Measurements from ENCODE around the gene COL6A2. TPM values are rescaled to one million over a fixed set of nuclear protein-coding genes. Genes with fewer than 3 reads are reported as not detected.

The COL6A2 gene
- total RNA-seq, 1 donor from 2014 or later = 114 TPM

GRCh38 chr21:46178961-46179360, 81.0 kb downstream of the COL6A2 start:
- DNase-seq (ENCODE audit: extremely low spot score, unreplicated experiment) = no peak
- H3K27ac Mint-ChIP-seq = no peak overlapping the region
- no peaks in the 10 kb centered on the region for H3K4me1 Mint-ChIP-seq (ENCODE audit: unreplicated experiment)
- no peak overlapping the region for H3K4me3 Mint-ChIP-seq
- peaks cover 18% of the 10 kb centered on the region for H3K36me3 Mint-ChIP-seq
- peaks cover 10% of the 10 kb centered on the region for H3K9me3 Mint-ChIP-seq
- no peaks in the 10 kb centered on the region for H3K27me3 Mint-ChIP-seq
- no peak for TF ChIP-seq CTCF (conservative IDR thresholded peaks at IDR 0.05)

Other genes starting within 250 kb of the COL6A2 start
- gene COL6A1, start 116.3 kb upstream of the COL6A2 start, total RNA-seq (ENCODE audit: low replicate concordance) = 78.4 and 167 TPM in 2 replicates
- 26.9 and 45.0 TPM in 2 replicates for gene FTCD, start 57.5 kb downstream of the COL6A2 start, total RNA-seq (ENCODE audit: low replicate concordance)
- gene SPATC1L, start 86.3 kb downstream of the COL6A2 start, total RNA-seq (ENCODE audit: low replicate concordance) = 18.5 and 24.7 TPM in 2 replicates
- gene LSS, start 130.7 kb downstream of the COL6A2 start, total RNA-seq (ENCODE audit: low replicate concordance) = 60.7 and 70.2 TPM in 2 replicates
- gene MCM3AP, start 187.5 kb downstream of the COL6A2 start, total RNA-seq (ENCODE audit: low replicate concordance) = 89.9 and 120 TPM in 2 replicates
- 17.9 and 20.0 TPM in 2 replicates for gene YBEY, start 188.2 kb downstream of the COL6A2 start, total RNA-seq (ENCODE audit: low replicate concordance)
- gene C21orf58, start 225.8 kb downstream of the COL6A2 start, total RNA-seq (ENCODE audit: low replicate concordance) = 14.0 and 36.6 TPM in 2 replicates
- 30.8 and 50.3 TPM in 2 replicates for gene PCNT, start 226.0 kb downstream of the COL6A2 start, total RNA-seq (ENCODE audit: low replicate concordance)